GM12872 (cell line): Measurements from ENCODE around the gene SH3D21.

ENCODE experiments used
- CTCF ChIP-seq: IDR thresholded peaks from 3 replicates; pipeline ENCODE4 v1.5.1; 2011; ENCODE audit warnings: low read depth, mild to moderate bottlenecking, low read length, moderate library complexity; ENCODE audit not compliant: insufficient read depth

The SH3D21 gene

GRCh38 chr1:36337830-36338229 is 31.7 kb downstream of the SH3D21 start:
- TF ChIP-seq CTCF: no peak

GRCh38 chr1:36339215-36339614 is 33.0 kb downstream of the SH3D21 start:
- no peak for TF ChIP-seq CTCF

- TF ChIP-seq CTCF: no peak
These were observed 33.4 kb downstream of the SH3D21 start for GRCh38 chr1:36339615-36340014.

GRCh38 chr1:36341626-36342320 is 35.6 kb downstream of the SH3D21 start:
- TF ChIP-seq CTCF: no peak

GRCh38 chr1:36342426-36343185 is 36.4 kb downstream of the SH3D21 start:
- TF ChIP-seq CTCF: peak; percentile 84

- TF ChIP-seq CTCF: no peak
These were observed 37.7 kb downstream of the SH3D21 start for GRCh38 chr1:36343651-36344394.

GRCh38 chr1:36344395-36344680 is 38.2 kb downstream of the SH3D21 start:
- no peak for TF ChIP-seq CTCF
